ENCODE data around the gene PSMD14.
A peak's percentile ranks its signal among the peaks of the same experiment; 100 is the strongest.

The PSMD14 gene

DNA sequence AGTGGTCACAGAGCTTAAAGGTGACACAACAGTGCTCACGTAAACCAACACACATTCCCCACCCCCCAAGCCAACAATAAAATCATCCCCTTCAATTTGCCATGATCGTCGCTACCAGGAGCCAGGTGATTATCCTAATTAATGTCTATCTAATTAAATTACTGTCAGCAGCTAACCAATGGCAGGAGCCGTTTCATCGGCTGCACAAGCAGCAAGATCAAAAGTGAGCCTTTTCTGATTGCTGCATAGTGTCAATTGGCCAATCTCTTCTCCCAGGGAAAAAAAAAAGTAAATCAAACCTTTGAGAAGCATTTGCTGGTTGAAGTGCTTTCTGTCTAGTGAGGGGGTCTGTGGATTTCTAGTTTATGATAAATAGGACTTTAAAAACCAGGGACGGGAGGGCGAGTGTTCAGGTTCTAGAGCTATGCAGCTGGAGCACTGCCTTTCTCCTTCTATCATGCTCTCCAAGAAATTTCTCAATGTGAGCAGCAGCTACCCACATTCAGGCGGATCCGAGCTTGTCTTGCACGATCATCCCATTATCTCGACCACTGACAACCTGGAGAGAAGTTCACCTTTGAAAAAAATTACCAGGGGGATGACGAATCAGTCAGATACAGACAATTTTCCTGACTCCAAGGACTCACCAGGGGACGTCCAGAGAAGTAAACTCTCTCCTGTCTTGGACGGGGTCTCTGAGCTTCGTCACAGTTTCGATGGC, 107.9 kb downstream of the PSMD14 start, which contains the start of gene TBR1:
TSS of gene TBR1 (plus strand) at position 311 of the 721 bp plus-strand sequence. CDS start at position 425, 114 bp downstream.
- Histone ChIP-seq H3K27ac (ENCODE audit: low read length) (no peak within 1 kb of the TSS), H3K9ac (ENCODE audit: low read length) (no peak within 1 kb of the TSS), H3K36me3 (ENCODE audit: control insufficient read depth, low read depth, low read length) (no peaks in the 10 kb centered on the region), H3K4me1 (ENCODE audit: control insufficient read depth, low read depth, low read length) (peaks cover 39% of the 10 kb centered on the region), H3K9me3 (ENCODE audit: control insufficient read depth, low read depth, low read length) (no peaks in the 10 kb centered on the region), H3K4me3 (ENCODE audit: low read length) (peak within 1 kb of the TSS; percentile 54), H3K27me3 (ENCODE audit: control insufficient read depth, insufficient read depth, low read length) (peaks cover 97% of the 10 kb centered on the region)

DNA sequence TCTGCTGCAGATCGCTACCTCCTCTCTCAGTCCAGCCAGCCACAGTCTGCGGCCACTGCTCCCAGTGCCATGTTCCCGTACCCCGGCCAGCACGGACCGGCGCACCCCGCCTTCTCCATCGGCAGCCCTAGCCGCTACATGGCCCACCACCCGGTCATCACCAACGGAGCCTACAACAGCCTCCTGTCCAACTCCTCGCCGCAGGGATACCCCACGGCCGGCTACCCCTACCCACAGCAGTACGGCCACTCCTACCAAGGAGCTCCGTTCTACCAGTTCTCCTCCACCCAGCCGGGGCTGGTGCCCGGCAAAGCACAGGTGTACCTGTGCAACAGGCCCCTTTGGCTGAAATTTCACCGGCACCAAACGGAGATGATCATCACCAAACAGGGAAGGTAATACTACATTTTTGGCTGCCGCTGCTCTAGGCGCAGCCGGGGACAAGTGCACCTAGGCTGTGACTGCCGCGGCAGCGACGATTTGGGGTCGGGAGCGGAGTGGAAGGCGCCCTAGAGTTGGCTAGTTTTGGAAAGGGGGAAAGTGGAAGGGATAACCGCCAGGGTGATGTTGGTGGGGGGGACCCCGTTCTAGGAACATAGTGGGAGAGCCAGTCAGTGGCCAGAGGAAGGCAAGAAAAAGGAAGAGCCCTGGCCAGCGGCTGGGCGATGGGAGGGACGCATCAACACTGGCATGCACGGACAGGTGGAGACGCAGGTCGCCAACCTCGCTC, 108.6 kb downstream of the PSMD14 start:
- Histone ChIP-seq H3K4me3 (ENCODE audit: low read length) (no peak overlapping the region), H3K36me3 (ENCODE audit: control insufficient read depth, low read depth, low read length) (no peaks in the 10 kb centered on the region), H3K9ac (ENCODE audit: low read length) (no peak overlapping the region), H3K9me3 (ENCODE audit: control insufficient read depth, low read depth, low read length) (no peaks in the 10 kb centered on the region), H3K27me3 (ENCODE audit: control insufficient read depth, insufficient read depth, low read length) (peaks cover 100% of the 10 kb centered on the region), H3K4me1 (ENCODE audit: control insufficient read depth, low read depth, low read length) (peaks cover 39% of the 10 kb centered on the region), H3K27ac (ENCODE audit: low read length) (no peak overlapping the region)

DNA sequence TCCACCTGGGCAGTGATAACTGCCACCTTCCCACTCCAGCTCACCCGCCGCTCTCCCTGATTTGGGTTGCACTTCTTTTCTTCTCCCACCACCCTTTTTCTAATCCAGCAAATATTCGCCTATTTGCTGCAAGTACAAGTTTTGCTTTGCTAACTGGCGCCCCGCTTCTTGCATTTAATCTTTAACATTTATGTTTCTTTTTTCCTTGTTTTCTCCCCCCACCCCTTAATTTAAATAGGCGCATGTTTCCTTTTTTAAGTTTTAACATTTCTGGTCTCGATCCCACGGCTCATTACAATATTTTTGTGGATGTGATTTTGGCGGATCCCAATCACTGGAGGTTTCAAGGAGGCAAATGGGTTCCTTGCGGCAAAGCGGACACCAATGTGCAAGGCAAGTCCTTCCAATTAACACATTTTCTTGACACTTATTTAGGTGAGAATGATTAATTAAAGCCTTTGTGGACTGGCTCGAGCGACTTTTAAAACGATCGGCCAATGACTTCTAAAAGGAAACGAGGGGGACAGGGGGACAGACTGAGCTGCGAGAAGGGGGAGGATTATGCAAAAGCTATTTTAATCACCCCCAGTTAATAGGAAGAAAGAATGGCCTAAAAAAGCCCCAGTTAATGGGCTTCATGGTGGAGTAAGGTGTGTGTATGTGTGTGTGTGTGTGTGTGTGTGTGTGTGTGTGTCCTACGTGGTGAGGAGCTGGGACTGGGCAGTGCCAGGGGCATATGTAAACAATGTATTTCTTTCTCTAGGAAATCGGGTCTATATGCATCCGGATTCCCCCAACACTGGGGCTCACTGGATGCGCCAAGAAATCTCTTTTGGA, 109.4 kb downstream of the PSMD14 start:
- Histone ChIP-seq H3K9ac (ENCODE audit: low read length) (no peak overlapping the region), H3K27ac (ENCODE audit: low read length) (no peak overlapping the region), H3K9me3 (ENCODE audit: control insufficient read depth, low read depth, low read length) (no peaks in the 10 kb centered on the region), H3K4me3 (ENCODE audit: low read length) (no peak overlapping the region), H3K4me1 (ENCODE audit: control insufficient read depth, low read depth, low read length) (peaks cover 39% of the 10 kb centered on the region), H3K36me3 (ENCODE audit: control insufficient read depth, low read depth, low read length) (no peaks in the 10 kb centered on the region), H3K27me3 (ENCODE audit: control insufficient read depth, insufficient read depth, low read length) (peaks cover 100% of the 10 kb centered on the region)

DNA sequence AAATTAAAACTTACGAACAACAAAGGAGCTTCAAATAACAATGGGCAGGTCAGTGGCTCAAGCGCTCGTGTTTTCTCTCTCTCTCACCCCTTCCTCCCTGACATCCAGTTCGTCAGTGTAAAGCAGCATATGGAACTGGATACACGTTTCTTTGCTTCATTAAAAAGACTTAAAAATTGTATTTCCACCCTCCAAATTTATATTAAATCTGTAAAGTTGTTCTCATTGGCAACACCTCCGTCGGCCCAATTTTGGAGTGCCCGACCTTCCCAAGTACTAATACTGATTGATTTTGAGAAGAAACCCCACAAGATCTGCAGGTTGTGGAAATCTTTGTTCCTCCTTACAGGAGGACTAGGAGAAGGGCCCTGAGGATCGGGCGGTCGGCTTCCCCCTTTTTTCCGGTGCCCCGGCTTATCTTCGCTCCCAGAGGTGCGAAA, 110.1 kb downstream of the PSMD14 start:
- H3K36me3 ChIP-seq (ENCODE audit: control insufficient read depth, low read depth, low read length) = no peaks in the 10 kb centered on the region
- no peaks in the 10 kb centered on the region for H3K9me3 ChIP-seq (ENCODE audit: control insufficient read depth, low read depth, low read length)
- no peak overlapping the region for H3K27ac ChIP-seq (ENCODE audit: low read length)
- peak overlapping the region; percentile 46 for H3K4me3 ChIP-seq (ENCODE audit: low read length)
- no peak overlapping the region for H3K9ac ChIP-seq (ENCODE audit: low read length)
- peaks cover 37% of the 10 kb centered on the region for H3K4me1 ChIP-seq (ENCODE audit: control insufficient read depth, low read depth, low read length)
- H3K27me3 ChIP-seq (ENCODE audit: control insufficient read depth, insufficient read depth, low read length) = peaks cover 100% of the 10 kb centered on the region

DNA sequence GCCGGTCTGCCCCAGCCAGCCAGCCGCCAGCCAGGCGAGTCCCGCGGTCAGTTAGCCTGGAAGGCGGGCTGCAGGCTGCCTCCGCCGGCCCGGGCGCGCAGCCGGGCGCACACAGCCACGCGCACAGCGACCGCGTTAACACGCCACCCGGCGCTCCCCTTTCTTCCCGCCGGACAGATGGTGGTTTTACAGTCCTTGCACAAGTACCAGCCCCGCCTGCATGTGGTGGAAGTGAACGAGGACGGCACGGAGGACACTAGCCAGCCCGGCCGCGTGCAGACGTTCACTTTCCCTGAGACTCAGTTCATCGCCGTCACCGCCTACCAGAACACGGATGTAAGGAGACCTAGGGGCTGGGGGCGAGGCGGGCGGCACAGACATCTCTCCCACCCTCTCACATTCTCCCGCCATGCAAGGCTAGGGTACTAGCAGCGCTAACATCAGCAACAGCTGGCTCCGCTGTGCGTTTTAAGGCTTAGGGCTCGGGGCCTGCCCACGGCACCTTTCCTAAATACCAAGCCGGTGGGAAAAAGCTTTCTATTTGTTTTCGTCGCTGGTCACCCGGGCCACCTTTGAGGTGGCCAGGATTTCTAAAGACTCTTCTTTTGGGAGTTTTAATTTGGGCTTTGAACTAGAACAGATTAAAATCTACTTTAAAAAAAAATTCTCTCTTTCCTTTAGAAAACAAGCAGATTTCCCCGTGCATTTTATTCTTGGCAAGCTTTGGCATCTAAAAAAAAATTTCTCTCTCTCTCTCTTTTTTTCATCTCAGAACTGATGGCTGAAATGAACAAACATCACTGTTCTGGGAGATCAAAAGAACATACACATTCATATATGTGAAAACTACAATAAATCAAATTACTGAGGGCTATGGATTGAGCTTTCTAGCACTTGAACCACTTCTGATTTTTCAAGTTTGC, 110.8 kb downstream of the PSMD14 start:
- no peaks in the 10 kb centered on the region for H3K36me3 ChIP-seq (ENCODE audit: control insufficient read depth, low read depth, low read length)
- H3K27me3 ChIP-seq (ENCODE audit: control insufficient read depth, insufficient read depth, low read length) = peaks cover 100% of the 10 kb centered on the region
- H3K9me3 ChIP-seq (ENCODE audit: control insufficient read depth, low read depth, low read length) = no peaks in the 10 kb centered on the region
- no peak overlapping the region for H3K9ac ChIP-seq (ENCODE audit: low read length)
- peaks cover 30% of the 10 kb centered on the region for H3K4me1 ChIP-seq (ENCODE audit: control insufficient read depth, low read depth, low read length)
- H3K4me3 ChIP-seq (ENCODE audit: low read length) = peak overlapping the region; percentile 46
- no peak overlapping the region for H3K27ac ChIP-seq (ENCODE audit: low read length)

DNA sequence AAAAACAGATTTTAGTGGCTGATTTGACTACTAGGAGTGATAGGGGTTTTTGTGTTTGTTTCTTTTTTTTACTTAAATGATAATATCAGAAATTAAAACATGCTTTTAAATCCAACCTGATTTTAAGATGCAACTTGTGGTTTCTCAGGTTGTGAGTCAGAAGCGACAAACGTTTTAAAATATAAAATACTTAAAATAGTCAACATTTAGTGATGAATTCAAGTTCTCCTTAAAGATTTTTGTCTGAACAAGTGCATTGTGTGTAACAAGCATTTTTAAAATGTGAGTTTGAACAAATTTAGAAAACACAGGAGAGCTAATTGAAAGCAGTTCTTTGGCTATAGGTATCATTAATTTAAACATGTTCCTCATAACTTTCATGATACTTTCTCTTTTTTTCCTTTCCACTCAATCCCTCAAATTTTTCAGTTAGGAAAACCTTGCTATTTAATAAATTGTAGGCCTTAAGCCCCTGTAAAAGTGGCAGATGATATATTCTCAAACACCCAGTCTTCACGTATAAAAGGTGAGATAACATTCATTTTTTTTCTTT, 111.5 kb downstream of the PSMD14 start:
- no peak overlapping the region for H3K9ac ChIP-seq (ENCODE audit: low read length)
- no peak overlapping the region for H3K27ac ChIP-seq (ENCODE audit: low read length)
- H3K4me1 ChIP-seq (ENCODE audit: control insufficient read depth, low read depth, low read length) = peaks cover 34% of the 10 kb centered on the region
- H3K36me3 ChIP-seq (ENCODE audit: control insufficient read depth, low read depth, low read length) = no peaks in the 10 kb centered on the region
- H3K27me3 ChIP-seq (ENCODE audit: control insufficient read depth, insufficient read depth, low read length) = peaks cover 100% of the 10 kb centered on the region
- H3K4me3 ChIP-seq (ENCODE audit: low read length) = no peak overlapping the region
- H3K9me3 ChIP-seq (ENCODE audit: control insufficient read depth, low read depth, low read length) = no peaks in the 10 kb centered on the region

DNA sequence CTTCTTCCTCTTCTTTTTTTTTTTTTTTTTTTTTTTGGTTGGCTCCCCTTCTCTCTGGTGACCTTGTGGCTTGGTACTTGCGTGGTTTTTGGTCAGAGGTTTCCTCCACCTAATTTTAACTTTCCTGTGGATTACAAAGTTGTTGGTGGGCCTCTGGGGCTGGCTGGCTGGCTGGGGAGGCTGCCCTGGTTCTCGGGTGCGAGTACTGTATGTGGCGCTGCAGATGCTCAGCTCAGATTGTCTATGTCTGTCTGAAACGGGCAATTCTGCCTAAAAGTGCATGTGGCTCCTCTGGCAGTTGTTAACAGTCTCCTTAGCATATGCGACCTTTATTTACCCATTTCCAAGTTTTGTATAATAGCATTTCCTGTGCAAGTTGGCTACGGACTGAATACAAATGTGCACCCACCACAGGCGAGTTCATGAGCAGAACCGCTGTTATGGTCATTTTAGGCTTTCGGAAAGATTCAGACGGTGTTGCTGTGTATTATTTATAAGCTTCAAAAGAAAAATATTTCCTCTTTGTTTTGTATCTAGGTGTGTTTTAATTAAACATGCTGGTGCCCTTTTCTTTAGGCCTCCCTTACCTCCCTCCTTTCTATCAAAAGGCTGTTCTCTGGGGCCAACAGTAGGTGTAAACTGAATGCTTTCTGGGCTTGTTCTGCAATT, 112.3 kb downstream of the PSMD14 start:
- peaks cover 3% of the 10 kb centered on the region for H3K9me3 ChIP-seq (ENCODE audit: control insufficient read depth, low read depth, low read length)
- H3K9ac ChIP-seq (ENCODE audit: low read length) = no peak overlapping the region
- no peaks in the 10 kb centered on the region for H3K36me3 ChIP-seq (ENCODE audit: control insufficient read depth, low read depth, low read length)
- H3K4me3 ChIP-seq (ENCODE audit: low read length) = no peak overlapping the region
- H3K27me3 ChIP-seq (ENCODE audit: control insufficient read depth, insufficient read depth, low read length) = peaks cover 100% of the 10 kb centered on the region
- H3K4me1 ChIP-seq (ENCODE audit: control insufficient read depth, low read depth, low read length) = peaks cover 35% of the 10 kb centered on the region
- H3K27ac ChIP-seq (ENCODE audit: low read length) = no peak overlapping the region

DNA sequence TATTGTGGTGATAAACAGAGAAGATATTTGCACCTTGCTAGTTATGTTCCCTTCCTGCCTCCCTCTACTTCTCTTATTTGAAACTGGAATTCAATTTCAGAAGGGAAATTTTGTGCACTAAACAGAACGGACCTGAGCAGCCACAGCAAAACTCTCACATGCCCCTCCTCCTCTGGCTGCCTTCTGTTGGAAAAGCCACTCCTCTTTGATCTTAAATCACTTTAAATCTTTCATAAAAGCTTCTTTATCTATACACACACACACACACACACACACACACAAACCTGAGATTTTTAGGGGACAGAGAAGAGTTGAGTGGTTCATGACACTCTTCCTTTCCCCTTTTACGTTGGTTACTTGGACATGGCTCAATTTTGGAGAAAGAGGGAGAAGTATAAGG, 113.5 kb downstream of the PSMD14 start:
- peaks cover 3% of the 10 kb centered on the region for H3K9me3 ChIP-seq (ENCODE audit: control insufficient read depth, low read depth, low read length)
- peaks cover 26% of the 10 kb centered on the region for H3K4me1 ChIP-seq (ENCODE audit: control insufficient read depth, low read depth, low read length)
- no peak overlapping the region for H3K27ac ChIP-seq (ENCODE audit: low read length)
- peaks cover 100% of the 10 kb centered on the region for H3K27me3 ChIP-seq (ENCODE audit: control insufficient read depth, insufficient read depth, low read length)
- H3K9ac ChIP-seq (ENCODE audit: low read length) = no peak overlapping the region
- H3K4me3 ChIP-seq (ENCODE audit: low read length) = no peak overlapping the region
- H3K36me3 ChIP-seq (ENCODE audit: control insufficient read depth, low read depth, low read length) = no peaks in the 10 kb centered on the region

DNA sequence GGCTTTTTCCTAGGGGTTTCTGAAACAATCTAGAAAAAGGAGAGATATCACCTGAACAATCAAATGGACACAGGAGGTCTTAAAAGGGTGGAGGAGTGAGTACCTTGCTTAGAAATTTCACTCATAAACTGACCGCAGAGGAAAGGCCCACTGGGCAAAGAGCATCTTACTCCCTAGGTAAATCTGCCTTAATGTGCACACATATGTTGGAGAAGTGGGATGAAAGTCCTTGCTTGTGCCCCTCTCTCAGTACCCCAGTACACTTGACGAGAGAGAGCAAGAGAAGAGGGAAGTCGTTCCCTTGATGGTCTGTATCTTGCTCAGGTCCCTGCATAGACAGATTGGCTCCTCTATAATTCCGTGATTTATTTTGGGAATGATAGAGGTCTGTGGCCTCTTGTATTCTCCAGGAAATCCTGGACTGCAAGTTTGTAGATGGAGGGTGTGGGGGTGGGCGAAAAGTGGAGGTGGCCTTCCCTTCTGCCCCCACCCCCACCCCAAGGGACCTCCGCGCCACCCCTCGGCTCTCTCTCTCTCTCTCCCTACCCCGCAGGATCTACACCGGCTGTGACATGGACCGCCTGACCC, 114.7 kb downstream of the PSMD14 start:
- H3K9ac ChIP-seq (ENCODE audit: low read length) = no peak overlapping the region
- no peak overlapping the region for H3K27ac ChIP-seq (ENCODE audit: low read length)
- peaks cover 3% of the 10 kb centered on the region for H3K9me3 ChIP-seq (ENCODE audit: control insufficient read depth, low read depth, low read length)
- H3K27me3 ChIP-seq (ENCODE audit: control insufficient read depth, insufficient read depth, low read length) = peaks cover 100% of the 10 kb centered on the region
- H3K4me1 ChIP-seq (ENCODE audit: control insufficient read depth, low read depth, low read length) = peaks cover 18% of the 10 kb centered on the region
- H3K36me3 ChIP-seq (ENCODE audit: control insufficient read depth, low read depth, low read length) = no peaks in the 10 kb centered on the region
- H3K4me3 ChIP-seq (ENCODE audit: low read length) = peak overlapping the region; percentile 48
